ENCODE data around the gene NUMB.

- TF ChIP-seq CTCF (IDR thresholded peaks at IDR 0.05): no peak
- TF ChIP-seq ZFX (IDR thresholded peaks at IDR 0.05; ENCODE audit: borderline replicate concordance): no peak
Observed at GRCh38 chr14:73324533-73324932, 133.8 kb downstream of the NUMB start.
